Measurements from ENCODE around the gene ITCH. TPM values are rescaled to one million over a fixed set of nuclear protein-coding genes. Genes with fewer than 3 reads are reported as not detected.

The ITCH gene
- total RNA-seq, 2 experiments from 2014 or later: 26.1 to 36.8 TPM

GRCh38 chr20:34546751-34547181 is 183.7 kb downstream of the ITCH start:
- H2AFZ ChIP-seq (ENCODE audit: low read length): no peak overlapping the region
- H3K4me2 ChIP-seq (ENCODE audit: low read length): no peak overlapping the region
- H3K4me3 ChIP-seq (ENCODE audit: low read depth, low read length, poor library complexity, severe bottlenecking): no peak overlapping the region
- H3K9me2 ChIP-seq (ENCODE audit: insufficient read depth, low read length): no peaks in the 10 kb centered on the region
- no peaks in the 10 kb centered on the region for H3K4me1 ChIP-seq (ENCODE audit: insufficient read depth, low read length, poor library complexity, severe bottlenecking)
- ChIA-PET CTCF (ENCODE audit: unreplicated experiment) (no interaction called here), POLR2A (no interaction called here)
- intact Hi-C loops (cut with micrococcal nuclease; ENCODE audit: unreplicated experiment): no loop called here
- DNase-seq (ENCODE audit: low spot score): no peak
- no peak overlapping the region for H3K27ac ChIP-seq (ENCODE audit: low read depth, low read length, poor library complexity, severe bottlenecking)
- no peaks in the 10 kb centered on the region for H4K20me1 ChIP-seq (ENCODE audit: insufficient read depth, low read length)
- BruUV-seq (replicated peaks): no TSS peak
- no peaks in the 10 kb centered on the region; the same call in 1 of the 2 replicates for H3K36me3 ChIP-seq (ENCODE audit: insufficient read depth, low read length)
- no peaks in the 10 kb centered on the region for H3K79me2 ChIP-seq (ENCODE audit: insufficient read depth, low read depth, low read length)
- TF ChIP-seq, protein P1, sequence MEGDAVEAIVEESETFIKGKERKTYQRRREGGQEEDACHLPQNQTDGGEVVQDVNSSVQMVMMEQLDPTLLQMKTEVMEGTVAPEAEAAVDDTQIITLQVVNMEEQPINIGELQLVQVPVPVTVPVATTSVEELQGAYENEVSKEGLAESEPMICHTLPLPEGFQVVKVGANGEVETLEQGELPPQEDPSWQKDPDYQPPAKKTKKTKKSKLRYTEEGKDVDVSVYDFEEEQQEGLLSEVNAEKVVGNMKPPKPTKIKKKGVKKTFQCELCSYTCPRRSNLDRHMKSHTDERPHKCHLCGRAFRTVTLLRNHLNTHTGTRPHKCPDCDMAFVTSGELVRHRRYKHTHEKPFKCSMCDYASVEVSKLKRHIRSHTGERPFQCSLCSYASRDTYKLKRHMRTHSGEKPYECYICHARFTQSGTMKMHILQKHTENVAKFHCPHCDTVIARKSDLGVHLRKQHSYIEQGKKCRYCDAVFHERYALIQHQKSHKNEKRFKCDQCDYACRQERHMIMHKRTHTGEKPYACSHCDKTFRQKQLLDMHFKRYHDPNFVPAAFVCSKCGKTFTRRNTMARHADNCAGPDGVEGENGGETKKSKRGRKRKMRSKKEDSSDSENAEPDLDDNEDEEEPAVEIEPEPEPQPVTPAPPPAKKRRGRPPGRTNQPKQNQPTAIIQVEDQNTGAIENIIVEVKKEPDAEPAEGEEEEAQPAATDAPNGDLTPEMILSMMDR (conservative IDR thresholded peaks at IDR 0.05; ENCODE audit: low read length): no peak
- TF ChIP-seq EZH2phosphoT487 (IDR thresholded peaks at IDR 0.05; ENCODE audit: borderline replicate concordance, low read depth, low read length): no peak
- H3K9me3 ChIP-seq (ENCODE audit: low read length): no peaks in the 10 kb centered on the region

DNA sequence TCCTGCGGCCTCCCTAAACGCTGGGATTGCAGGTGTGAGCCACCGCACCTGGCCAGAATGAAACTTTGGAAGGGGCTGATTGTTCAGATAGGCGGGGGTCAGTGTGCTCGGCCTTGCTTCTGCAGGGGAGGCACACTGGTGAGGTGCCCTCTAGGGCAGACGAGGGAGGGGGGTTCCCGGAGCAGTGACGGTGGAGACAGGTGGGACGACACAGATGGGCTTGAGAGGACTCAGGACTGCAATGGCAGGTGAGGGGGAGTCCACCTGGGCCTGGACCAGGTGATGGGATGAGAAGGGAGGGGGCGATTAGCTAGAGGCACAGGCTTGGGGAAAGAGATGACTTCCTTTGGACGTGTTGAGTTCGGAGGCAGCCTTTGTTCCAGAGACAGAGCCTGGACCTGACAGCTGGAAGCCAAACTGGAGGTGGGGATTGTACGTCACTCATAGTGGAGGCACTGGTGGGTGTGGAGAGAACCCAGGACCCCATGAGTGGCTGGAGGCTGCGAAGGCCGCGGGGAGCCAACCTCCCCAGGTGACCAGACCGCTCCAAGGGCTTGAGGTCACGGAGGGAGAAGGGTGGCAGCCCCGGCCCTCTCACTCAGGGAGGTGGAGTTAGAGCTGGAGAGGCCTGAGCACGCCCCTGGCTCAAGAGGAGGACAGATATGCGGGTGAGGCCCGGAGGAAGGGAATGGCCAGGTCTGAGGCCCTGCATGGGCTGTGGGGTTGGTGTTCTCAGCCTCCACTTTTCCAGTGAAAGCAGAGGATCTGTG is 185.0 kb downstream of the ITCH start:
- no peak for DNase-seq (ENCODE audit: low spot score)
- intact Hi-C loops (cut with micrococcal nuclease; ENCODE audit: unreplicated experiment): no loop called here
- no peaks in the 10 kb centered on the region for H4K20me1 ChIP-seq (ENCODE audit: insufficient read depth, low read length)
- H3K4me1 ChIP-seq (ENCODE audit: insufficient read depth, low read length, poor library complexity, severe bottlenecking): no peaks in the 10 kb centered on the region
- no peaks in the 10 kb centered on the region for H3K9me3 ChIP-seq (ENCODE audit: low read length)
- H2AFZ ChIP-seq (ENCODE audit: low read length): no peak overlapping the region
- no peak overlapping the region for H3K4me3 ChIP-seq (ENCODE audit: low read depth, low read length, poor library complexity, severe bottlenecking)
- no peak for TF ChIP-seq EZH2phosphoT487 (IDR thresholded peaks at IDR 0.05; ENCODE audit: borderline replicate concordance, low read depth, low read length)
- TF ChIP-seq, protein P1 (conservative IDR thresholded peaks at IDR 0.05; ENCODE audit: low read length): no peak
- H3K4me2 ChIP-seq (ENCODE audit: low read length): no peak overlapping the region
- no peaks in the 10 kb centered on the region for H3K36me3 ChIP-seq (ENCODE audit: insufficient read depth, low read length)
- ChIA-PET POLR2A (interaction anchor here (0.7 kb wide), 3 partner anchors 123 to 178 kb away, joined by 3 to 4 read pairs (median 3); no protein-coding TSS in a partner anchor), CTCF (ENCODE audit: unreplicated experiment) (interaction anchor here (0.6 kb wide), 1 partner anchor 80 kb away, joined by 3 read pairs; no protein-coding TSS in a partner anchor)
- no peak overlapping the region for H3K27ac ChIP-seq (ENCODE audit: low read depth, low read length, poor library complexity, severe bottlenecking)
- no peaks in the 10 kb centered on the region for H3K9me2 ChIP-seq (ENCODE audit: insufficient read depth, low read length)
- no peaks in the 10 kb centered on the region for H3K79me2 ChIP-seq (ENCODE audit: insufficient read depth, low read depth, low read length)
- BruUV-seq (replicated peaks): no TSS peak

GRCh38 chr20:34549291-34549928 is 186.3 kb downstream of the ITCH start:
- ChIA-PET CTCF (ENCODE audit: unreplicated experiment) (no interaction called here), POLR2A (no interaction called here)
- Histone ChIP-seq H4K20me1 (ENCODE audit: insufficient read depth, low read length) (no peaks in the 10 kb centered on the region), H3K9me2 (ENCODE audit: insufficient read depth, low read length) (no peaks in the 10 kb centered on the region), H3K4me1 (ENCODE audit: insufficient read depth, low read length, poor library complexity, severe bottlenecking) (no peaks in the 10 kb centered on the region), H3K4me2 (ENCODE audit: low read length) (no peak overlapping the region), H3K79me2 (ENCODE audit: insufficient read depth, low read depth, low read length) (no peaks in the 10 kb centered on the region), H3K4me3 (ENCODE audit: low read depth, low read length, poor library complexity, severe bottlenecking) (no peak overlapping the region), H3K36me3 (ENCODE audit: insufficient read depth, low read length) (no peaks in the 10 kb centered on the region), H3K9me3 (ENCODE audit: low read length) (no peaks in the 10 kb centered on the region), H3K27ac (ENCODE audit: low read depth, low read length, poor library complexity, severe bottlenecking) (no peak overlapping the region), H2AFZ (ENCODE audit: low read length) (no peak overlapping the region)
- intact Hi-C loops (cut with micrococcal nuclease; ENCODE audit: unreplicated experiment): no loop called here
- no peak for DNase-seq (ENCODE audit: low spot score)
- BruUV-seq (replicated peaks): no TSS peak
- no peak for TF ChIP-seq EZH2phosphoT487 (IDR thresholded peaks at IDR 0.05; ENCODE audit: borderline replicate concordance, low read depth, low read length)
- TF ChIP-seq, protein P1 (conservative IDR thresholded peaks at IDR 0.05; ENCODE audit: low read length): no peak
